Panc1 (cell line): Measurements from ENCODE around the gene SCLT1.

Source experiments
- POLR2AphosphoS5 ChIP-seq: IDR thresholded peaks from 2 replicates; pipeline ENCODE4 v1.6.1; 2012; ENCODE audit warnings: mild to moderate bottlenecking, low read depth, low read length, moderate library complexity
- TF ChIP-seq, protein P1 (sequence below): fragments of 450-650 bp; IDR thresholded peaks from 2 replicates; pipeline ENCODE4 v1.5.1; 2017; ENCODE audit warnings: mild to moderate bottlenecking
- TF ChIP-seq, protein P2 (sequence below), 2 experiments: IDR thresholded peaks; 2 replicates each; pipeline ENCODE4 v1.6.1; 2011 to 2012; ENCODE audit warnings: low read depth in 2 of 2, control low read depth in 1 of 2, low read length in 1 of 2, mild to moderate bottlenecking in 1 of 2, moderate library complexity in 1 of 2; ENCODE audit not compliant: insufficient read depth in 1 of 2

DNA sequence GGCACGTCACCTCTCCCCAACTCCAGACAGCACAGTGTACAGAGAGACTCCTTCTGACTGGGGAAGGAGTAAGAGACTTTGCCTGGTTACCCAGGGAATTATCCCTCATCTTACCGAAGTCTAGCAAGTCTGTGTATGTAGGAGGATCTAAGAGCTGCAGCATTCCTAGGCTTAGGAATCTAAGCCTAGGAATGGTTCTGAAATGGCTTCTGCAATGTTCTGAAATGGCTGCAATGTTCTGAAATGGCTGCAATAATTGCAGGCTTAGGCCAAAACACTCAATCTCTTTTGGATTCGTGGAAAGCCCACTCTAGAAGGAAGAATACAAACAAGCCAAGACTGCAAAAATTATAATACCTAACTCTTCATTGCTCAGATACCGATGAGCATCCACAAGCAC is 106.4 kb downstream of the SCLT1 start:
- TF ChIP-seq, protein P1, sequence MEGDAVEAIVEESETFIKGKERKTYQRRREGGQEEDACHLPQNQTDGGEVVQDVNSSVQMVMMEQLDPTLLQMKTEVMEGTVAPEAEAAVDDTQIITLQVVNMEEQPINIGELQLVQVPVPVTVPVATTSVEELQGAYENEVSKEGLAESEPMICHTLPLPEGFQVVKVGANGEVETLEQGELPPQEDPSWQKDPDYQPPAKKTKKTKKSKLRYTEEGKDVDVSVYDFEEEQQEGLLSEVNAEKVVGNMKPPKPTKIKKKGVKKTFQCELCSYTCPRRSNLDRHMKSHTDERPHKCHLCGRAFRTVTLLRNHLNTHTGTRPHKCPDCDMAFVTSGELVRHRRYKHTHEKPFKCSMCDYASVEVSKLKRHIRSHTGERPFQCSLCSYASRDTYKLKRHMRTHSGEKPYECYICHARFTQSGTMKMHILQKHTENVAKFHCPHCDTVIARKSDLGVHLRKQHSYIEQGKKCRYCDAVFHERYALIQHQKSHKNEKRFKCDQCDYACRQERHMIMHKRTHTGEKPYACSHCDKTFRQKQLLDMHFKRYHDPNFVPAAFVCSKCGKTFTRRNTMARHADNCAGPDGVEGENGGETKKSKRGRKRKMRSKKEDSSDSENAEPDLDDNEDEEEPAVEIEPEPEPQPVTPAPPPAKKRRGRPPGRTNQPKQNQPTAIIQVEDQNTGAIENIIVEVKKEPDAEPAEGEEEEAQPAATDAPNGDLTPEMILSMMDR: no peak
- TF ChIP-seq POLR2AphosphoS5: no peak
- TF ChIP-seq, protein P2, sequence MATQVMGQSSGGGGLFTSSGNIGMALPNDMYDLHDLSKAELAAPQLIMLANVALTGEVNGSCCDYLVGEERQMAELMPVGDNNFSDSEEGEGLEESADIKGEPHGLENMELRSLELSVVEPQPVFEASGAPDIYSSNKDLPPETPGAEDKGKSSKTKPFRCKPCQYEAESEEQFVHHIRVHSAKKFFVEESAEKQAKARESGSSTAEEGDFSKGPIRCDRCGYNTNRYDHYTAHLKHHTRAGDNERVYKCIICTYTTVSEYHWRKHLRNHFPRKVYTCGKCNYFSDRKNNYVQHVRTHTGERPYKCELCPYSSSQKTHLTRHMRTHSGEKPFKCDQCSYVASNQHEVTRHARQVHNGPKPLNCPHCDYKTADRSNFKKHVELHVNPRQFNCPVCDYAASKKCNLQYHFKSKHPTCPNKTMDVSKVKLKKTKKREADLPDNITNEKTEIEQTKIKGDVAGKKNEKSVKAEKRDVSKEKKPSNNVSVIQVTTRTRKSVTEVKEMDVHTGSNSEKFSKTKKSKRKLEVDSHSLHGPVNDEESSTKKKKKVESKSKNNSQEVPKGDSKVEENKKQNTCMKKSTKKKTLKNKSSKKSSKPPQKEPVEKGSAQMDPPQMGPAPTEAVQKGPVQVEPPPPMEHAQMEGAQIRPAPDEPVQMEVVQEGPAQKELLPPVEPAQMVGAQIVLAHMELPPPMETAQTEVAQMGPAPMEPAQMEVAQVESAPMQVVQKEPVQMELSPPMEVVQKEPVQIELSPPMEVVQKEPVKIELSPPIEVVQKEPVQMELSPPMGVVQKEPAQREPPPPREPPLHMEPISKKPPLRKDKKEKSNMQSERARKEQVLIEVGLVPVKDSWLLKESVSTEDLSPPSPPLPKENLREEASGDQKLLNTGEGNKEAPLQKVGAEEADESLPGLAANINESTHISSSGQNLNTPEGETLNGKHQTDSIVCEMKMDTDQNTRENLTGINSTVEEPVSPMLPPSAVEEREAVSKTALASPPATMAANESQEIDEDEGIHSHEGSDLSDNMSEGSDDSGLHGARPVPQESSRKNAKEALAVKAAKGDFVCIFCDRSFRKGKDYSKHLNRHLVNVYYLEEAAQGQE (IDR thresholded peaks at IDR 0.05; ENCODE audit: insufficient read depth in 1 of 2, low read depth in 2 of 2, low read length in 1 of 2): no peak
